Spinal cord (tissue), 10 donors: ENCODE results near the gene MACROD2. TPM values are rescaled to one million over a fixed set of nuclear protein-coding genes. Genes with fewer than 3 reads are reported as not detected.

ENCODE experiments used
- DNase-seq, 6 donors: peaks; one replicate each; pipeline versions ENCODE4 v3.0.0 to v3.0.0-alpha.2; 2013 to 2015; ENCODE audit warnings: low spot score in 6 of 6, low read depth in 4 of 6
- H3K27ac ChIP-seq: one replicate; pipeline ENCODE4 v1.5.1; 2013; ENCODE audit warnings: low read depth, low read length, control low read depth
- H3K27me3 ChIP-seq: one replicate; pipeline ENCODE4 v1.6.1; 2013; ENCODE audit warnings: low read length; ENCODE audit not compliant: control insufficient read depth, insufficient read depth
- H3K36me3 ChIP-seq: one replicate; pipeline ENCODE4 v1.6.1; 2013; ENCODE audit warnings: low read length; ENCODE audit not compliant: control insufficient read depth, insufficient read depth
- H3K4me1 ChIP-seq: one replicate; pipeline ENCODE4 v1.6.1; 2013; ENCODE audit warnings: low read length; ENCODE audit not compliant: control insufficient read depth, insufficient read depth
- H3K4me3 ChIP-seq: one replicate; pipeline ENCODE4 v1.5.1; 2013; ENCODE audit warnings: low read depth, low read length, control low read depth
- H3K9me3 ChIP-seq: one replicate; pipeline ENCODE4 v1.6.1; 2013; ENCODE audit warnings: low read length; ENCODE audit not compliant: control insufficient read depth, insufficient read depth
- WGBS: methylation state at CpG from one replicate; pipeline ENCODE4 v1.1.5; 2013; ENCODE audit warnings: missing lambda C conversion rate; ENCODE audit not compliant: insufficient coverage; 5-methylcytosine and 5-hydroxymethylcytosine counted together
- polyA plus RNA-seq, 2 donors: library from polyadenylated mRNA; unstranded; fragments of 120-200 nt; gene quantifications; one replicate each; pipeline ENCODE4 v1.2.1, GENCODE V29; 2013; ENCODE audit not compliant: insufficient read length in 2 of 2
- total RNA-seq, 2 donors: library from RNA; depleted of rRNA in 1 of 2; stranded (reverse); fragments of 120-200 nt in 1 of 2; fragments of >200 nt in 1 of 2; gene quantifications; one replicate each; pipeline versions ENCODE4 v1.2.3 to v1.2.4, GENCODE V29; 2013 to 2014
- donor health status: healthy.

MACROD2 gene
- total and polyA plus RNA-seq, 4 donors = 16.2 to 34.0 (median 23.6) TPM

DNA sequence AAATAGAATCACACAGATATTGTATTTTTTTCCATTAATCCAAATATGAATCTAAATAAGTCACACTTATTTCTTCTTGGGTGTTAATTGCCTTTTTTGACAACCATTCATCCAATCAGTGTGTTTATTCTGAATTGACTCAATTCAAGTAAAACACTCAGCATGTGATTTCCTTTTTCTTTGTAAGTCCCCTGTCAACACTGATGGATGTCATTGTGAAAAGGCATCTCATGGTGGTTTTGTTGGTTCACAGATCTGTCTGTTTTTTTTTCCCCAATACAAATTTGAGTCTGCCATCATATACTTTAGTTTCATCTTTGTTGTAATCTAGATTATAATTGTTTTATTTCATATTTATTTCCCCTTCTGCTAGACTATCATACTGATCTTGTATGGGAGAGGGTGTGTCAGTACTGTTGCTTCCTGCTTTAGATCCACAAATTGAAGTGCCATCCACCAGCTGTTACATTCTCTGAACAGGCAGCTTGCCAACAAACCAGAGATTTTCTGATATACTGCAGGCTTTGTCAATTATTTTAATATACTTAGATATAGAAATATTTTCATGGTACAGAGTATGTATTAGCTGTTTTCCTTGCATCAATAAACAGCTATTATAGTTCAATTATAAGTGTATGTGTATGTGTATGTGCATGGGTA, 406.3 kb downstream of the MACROD2 start:
- peak in 2 of 6 donors; percentile 31 to 71 for DNase-seq

DNA sequence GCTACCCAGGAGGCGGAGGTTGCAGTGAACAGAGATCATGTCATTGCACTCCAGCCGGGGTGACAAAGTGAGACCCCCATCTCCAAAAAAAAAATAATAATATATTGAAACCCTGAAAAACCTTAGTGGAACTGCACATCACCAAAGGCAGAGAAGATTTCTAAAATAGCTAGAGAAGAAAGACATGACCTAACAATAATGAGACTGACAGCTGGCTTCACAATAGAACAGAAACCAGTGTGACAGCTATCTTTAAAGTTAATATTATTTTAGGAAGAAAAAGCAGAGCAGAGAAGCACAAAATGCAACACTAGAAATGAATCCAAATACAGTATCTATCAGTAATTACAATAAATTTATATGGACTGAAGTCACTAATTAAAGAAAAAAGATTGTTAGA, 409.2 kb downstream of the MACROD2 start:
- no peak for DNase-seq
- Histone ChIP-seq H3K4me3 (no peak overlapping the region), H3K27me3 (no peaks in the 10 kb centered on the region), H3K9me3 (no peaks in the 10 kb centered on the region), H3K4me1 (no peaks in the 10 kb centered on the region), H3K36me3 (no peaks in the 10 kb centered on the region), H3K27ac (no peak overlapping the region)
- WGBS = no CpG with 5 or more reads among the region's 2 CpGs

More for the DNA sequence above, 406.3 kb downstream of the MACROD2 start:
- Histone ChIP-seq H3K4me1 (no peaks in the 10 kb centered on the region), H3K27me3 (no peaks in the 10 kb centered on the region), H3K4me3 (no peak overlapping the region), H3K36me3 (no peaks in the 10 kb centered on the region), H3K9me3 (no peaks in the 10 kb centered on the region), H3K27ac (no peak overlapping the region)

- no peaks in the 10 kb centered on the region for H3K27me3 ChIP-seq
- DNase-seq = no peak
- H3K9me3 ChIP-seq = no peaks in the 10 kb centered on the region
- H3K27ac ChIP-seq = no peak overlapping the region
- no peaks in the 10 kb centered on the region for H3K36me3 ChIP-seq
- H3K4me1 ChIP-seq = no peaks in the 10 kb centered on the region
- no peak overlapping the region for H3K4me3 ChIP-seq
These were observed 411.2 kb downstream of the MACROD2 start for GRCh38 chr20:14406495-14406894.

GRCh38 chr20:14407336-14407735, 412.0 kb downstream of the MACROD2 start:
- Histone ChIP-seq H3K27me3 (no peaks in the 10 kb centered on the region), H3K27ac (no peak overlapping the region), H3K36me3 (no peaks in the 10 kb centered on the region), H3K9me3 (no peaks in the 10 kb centered on the region), H3K4me3 (no peak overlapping the region), H3K4me1 (no peaks in the 10 kb centered on the region)
- no CpG with 5 or more reads among the region's 3 CpGs for WGBS
- DNase-seq = no peak

DNA sequence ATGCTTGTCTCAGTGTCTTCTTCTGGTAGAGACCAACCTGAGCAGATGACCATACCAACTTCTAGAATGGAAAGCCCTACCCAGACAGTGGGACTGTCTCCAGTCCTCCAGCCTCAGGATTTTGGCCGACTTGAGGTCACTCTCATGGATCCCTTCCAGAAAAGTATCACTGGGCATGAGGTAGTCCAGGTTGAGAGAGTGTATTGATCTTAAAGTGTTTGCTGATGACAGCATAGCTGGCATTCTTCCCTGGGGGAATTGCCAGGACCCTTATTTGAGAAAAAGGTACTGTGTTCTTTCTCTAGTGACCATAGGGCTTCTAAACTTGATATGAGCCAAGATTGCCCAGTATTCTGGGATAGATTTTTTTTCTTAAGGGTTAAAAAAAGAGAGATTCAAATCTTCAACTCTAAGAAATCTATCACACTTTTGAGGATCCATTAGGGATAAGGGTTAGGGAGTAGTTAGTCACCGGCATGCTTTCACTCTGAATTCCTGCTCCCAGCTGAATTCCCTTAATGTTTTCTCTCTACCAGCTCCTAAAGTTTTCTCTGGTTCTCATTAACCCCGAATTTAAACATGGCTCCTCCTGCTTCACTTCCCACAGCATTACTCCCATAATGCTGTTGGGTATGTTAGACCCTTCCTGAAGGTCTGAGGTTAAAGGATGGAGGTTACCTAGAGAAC, 415.7 kb downstream of the MACROD2 start:
- no peaks in the 10 kb centered on the region for H3K36me3 ChIP-seq
- H3K4me1 ChIP-seq = no peaks in the 10 kb centered on the region
- no peak for DNase-seq
- no peak overlapping the region for H3K4me3 ChIP-seq
- no peaks in the 10 kb centered on the region for H3K9me3 ChIP-seq
- H3K27me3 ChIP-seq = no peaks in the 10 kb centered on the region
- WGBS = 88% methylated on average over 1 of the region's 3 CpGs
- no peak overlapping the region for H3K27ac ChIP-seq

DNA sequence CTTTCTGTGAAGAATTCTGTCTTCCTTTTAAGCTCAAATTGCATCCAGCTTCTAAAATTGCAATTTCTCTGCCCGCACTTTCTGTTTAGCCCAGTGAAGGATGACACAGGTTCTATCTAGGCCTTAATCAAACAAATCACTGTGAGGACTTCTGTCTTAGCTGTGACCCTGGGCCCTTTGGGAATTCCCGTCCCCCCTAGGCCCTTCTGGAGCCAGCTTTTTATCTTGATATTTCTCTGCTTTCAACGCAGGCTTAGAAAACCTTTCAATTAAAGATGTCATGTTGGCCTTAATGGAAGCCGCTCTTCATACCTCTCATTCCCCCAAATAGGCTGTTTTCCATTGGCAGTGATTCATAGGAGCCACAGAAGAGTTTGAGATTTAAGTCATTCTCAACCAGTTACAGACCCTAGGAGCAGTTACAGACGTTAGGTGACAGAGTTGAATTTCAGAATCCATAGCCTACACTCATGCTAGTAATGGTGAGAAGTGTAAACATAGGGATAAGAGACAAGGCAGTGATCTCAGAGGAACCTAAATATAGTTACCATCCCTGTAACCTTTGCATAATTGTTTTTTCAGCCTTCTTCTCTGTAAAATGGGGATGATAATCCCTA, 416.9 kb downstream of the MACROD2 start:
- H3K4me1 ChIP-seq = no peaks in the 10 kb centered on the region
- WGBS = 85% methylated on average over 4 of the region's 5 CpGs
- H3K9me3 ChIP-seq = no peaks in the 10 kb centered on the region
- no peaks in the 10 kb centered on the region for H3K36me3 ChIP-seq
- H3K4me3 ChIP-seq = no peak overlapping the region
- no peak overlapping the region for H3K27ac ChIP-seq
- no peaks in the 10 kb centered on the region for H3K27me3 ChIP-seq
- DNase-seq = no peak

DNA sequence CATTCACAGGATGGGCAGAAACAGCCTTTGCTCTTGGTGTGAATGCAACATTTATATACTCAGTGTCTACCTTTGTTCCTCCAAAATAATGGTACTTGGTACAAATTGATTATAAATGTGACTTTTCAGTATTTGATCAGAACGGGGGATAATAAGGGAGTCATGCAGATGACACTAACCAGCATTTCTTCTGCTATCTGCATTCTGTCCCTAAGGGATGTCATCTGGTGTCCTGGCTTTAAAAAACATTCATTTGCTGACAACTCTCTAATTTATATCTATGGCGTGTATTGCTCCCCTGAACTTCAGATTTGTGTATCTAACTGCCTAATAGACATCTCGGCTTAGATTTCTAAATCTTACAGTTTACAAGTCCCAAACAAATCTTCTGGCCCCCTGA, 418.5 kb downstream of the MACROD2 start:
- no peaks in the 10 kb centered on the region for H3K9me3 ChIP-seq
- WGBS = 81% methylated on average over 2 of the region's 3 CpGs
- no peak for DNase-seq
- no peak overlapping the region for H3K27ac ChIP-seq
- no peaks in the 10 kb centered on the region for H3K4me1 ChIP-seq
- no peaks in the 10 kb centered on the region for H3K36me3 ChIP-seq
- H3K27me3 ChIP-seq = no peaks in the 10 kb centered on the region
- no peak overlapping the region for H3K4me3 ChIP-seq

GRCh38 chr20:14414560-14414959, 419.2 kb downstream of the MACROD2 start:
- H3K27ac ChIP-seq = no peak overlapping the region
- no peaks in the 10 kb centered on the region for H3K36me3 ChIP-seq
- no peak overlapping the region for H3K4me3 ChIP-seq
- no peaks in the 10 kb centered on the region for H3K4me1 ChIP-seq
- WGBS = 79% methylated on average over 2 of the region's 2 CpGs
- no peaks in the 10 kb centered on the region for H3K9me3 ChIP-seq
- no peaks in the 10 kb centered on the region for H3K27me3 ChIP-seq
- no peak for DNase-seq

- Histone ChIP-seq H3K27ac (no peak overlapping the region), H3K4me1 (no peaks in the 10 kb centered on the region), H3K9me3 (no peaks in the 10 kb centered on the region), H3K27me3 (no peaks in the 10 kb centered on the region), H3K4me3 (no peak overlapping the region), H3K36me3 (no peaks in the 10 kb centered on the region)
- peak in 1 of 6 donors; percentile 10 for DNase-seq
- 35% methylated on average over 2 of the region's 3 CpGs for WGBS
These were observed 420.2 kb downstream of the MACROD2 start for GRCh38 chr20:14415467-14415866.

GRCh38 chr20:14418376-14418775, 423.1 kb downstream of the MACROD2 start:
- H3K4me1 ChIP-seq = no peaks in the 10 kb centered on the region
- H3K4me3 ChIP-seq = no peak overlapping the region
- no CpG with 5 or more reads among the region's 2 CpGs for WGBS
- no peaks in the 10 kb centered on the region for H3K9me3 ChIP-seq
- H3K27me3 ChIP-seq = no peaks in the 10 kb centered on the region
- no peaks in the 10 kb centered on the region for H3K36me3 ChIP-seq
- DNase-seq = peak in 1 of 6 donors; percentile 2
- no peak overlapping the region for H3K27ac ChIP-seq
